ENCODE results near the gene NKAPD1.
"Not testable (repeated sequence)": the region's sequence is repeated elsewhere in the genome, so short reads cannot be mapped to it uniquely, and the experiment has no call there.

Gene NKAPD1

DNA sequence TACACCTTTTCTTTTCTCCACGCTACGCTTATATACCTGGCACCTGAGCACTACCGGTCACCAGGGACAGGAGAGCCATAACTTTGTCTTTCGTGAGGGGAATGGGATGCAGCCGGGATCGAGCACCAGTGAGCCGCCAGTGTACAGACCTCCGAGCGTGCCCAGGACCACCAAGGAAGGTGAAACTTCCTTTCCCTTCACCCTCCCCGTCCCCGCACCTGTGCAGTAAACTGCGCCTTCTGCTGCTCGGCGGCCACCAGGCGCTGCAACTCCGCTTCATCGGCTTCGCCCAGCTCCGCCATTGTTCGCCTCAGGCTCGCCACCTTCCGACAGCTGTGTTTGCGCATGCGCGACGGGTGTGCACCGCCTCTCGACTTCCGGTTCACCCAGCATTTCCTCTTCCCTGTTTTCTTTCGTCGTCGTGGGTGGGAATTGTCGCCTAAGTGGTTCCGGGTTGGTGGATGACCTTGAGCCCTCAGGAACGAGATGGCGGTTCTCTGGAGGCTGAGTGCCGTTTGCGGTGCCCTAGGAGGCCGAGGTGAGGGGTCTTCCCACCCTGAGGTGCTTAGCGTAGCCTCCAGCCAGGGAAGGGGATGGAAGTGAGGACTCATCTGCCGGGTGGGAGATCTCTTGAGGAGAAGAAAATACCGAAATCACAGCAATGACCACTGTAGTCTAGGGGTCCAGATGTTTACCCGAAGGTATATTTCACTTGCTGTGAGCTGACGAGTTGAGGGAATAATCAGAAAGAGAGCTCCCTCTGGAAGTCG is 12.5 kb downstream of the NKAPD1 start, which contains the start of the genes SDHD and TIMM8B:
SDHD (plus strand) TSS at position 452 of the 770 bp plus-strand sequence; CDS start at position 487, 35 bp downstream.
TIMM8B (minus strand) TSS at position 335 of the 770 bp plus-strand sequence; CDS start at position 302, 33 bp downstream.
- DNase-seq (ENCODE audit: low spot score) = peak; percentile 96

DNA sequence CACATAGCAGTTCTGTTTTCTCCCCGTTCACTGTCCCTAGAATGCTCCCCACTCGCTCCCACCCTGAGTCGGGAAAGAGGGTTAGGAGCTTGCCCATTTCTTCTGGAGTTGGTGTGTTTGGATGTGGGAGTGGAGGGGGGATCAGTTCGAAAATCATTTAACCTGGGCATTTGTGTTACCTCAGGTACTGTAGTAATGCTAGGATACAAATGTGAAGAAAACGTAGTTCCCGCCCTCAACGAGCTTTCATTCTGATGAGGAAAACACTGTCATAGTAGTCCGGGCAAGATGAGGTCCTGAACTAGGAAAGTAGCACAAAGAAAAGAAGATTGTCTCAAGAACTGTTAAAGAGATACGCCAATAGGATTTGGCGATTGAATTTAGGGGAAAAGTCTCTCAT is 13.1 kb downstream of the NKAPD1 start:
- no peak for DNase-seq (ENCODE audit: low spot score)

DNA sequence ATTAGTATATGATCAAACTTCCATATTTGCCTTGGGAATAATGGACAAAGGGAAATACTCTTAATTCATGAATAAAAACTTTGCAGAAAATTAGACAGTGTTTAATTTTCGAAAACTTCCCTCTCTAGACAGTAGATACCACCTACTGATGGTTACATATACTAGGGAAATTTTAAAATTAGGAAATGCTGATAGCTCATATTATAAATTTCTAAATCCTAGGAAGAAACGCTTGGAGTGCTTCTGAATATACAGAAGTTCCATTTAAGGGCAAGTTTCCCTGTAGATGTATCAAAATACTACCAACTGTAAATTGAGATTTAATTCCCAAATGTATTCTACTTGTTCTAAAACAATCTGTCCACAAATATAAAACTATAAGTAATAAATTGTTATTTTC is 21.2 kb downstream of the NKAPD1 start:
- DNase-seq (ENCODE audit: low spot score) = not testable (repeated sequence)

DNA sequence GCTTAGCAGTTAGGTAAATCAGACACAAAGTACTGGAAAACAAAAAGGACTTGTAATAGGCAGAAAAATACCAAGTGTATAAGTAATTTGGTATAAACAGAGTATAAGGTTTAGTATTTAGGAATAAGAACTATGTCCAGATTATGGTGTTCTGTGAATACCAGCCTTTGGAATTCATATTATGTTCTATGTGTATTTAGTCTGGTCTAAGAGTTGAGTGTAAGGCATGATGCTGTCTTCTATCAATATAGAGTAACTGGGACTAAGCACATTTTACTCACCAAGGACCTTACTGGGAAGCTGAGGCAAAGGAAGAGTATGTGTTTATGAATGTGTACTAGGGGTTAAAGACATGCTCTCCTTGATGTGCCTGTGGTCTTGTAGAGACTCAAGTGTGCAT is 22.1 kb downstream of the NKAPD1 start:
- no peak for DNase-seq (ENCODE audit: low spot score)

DNA sequence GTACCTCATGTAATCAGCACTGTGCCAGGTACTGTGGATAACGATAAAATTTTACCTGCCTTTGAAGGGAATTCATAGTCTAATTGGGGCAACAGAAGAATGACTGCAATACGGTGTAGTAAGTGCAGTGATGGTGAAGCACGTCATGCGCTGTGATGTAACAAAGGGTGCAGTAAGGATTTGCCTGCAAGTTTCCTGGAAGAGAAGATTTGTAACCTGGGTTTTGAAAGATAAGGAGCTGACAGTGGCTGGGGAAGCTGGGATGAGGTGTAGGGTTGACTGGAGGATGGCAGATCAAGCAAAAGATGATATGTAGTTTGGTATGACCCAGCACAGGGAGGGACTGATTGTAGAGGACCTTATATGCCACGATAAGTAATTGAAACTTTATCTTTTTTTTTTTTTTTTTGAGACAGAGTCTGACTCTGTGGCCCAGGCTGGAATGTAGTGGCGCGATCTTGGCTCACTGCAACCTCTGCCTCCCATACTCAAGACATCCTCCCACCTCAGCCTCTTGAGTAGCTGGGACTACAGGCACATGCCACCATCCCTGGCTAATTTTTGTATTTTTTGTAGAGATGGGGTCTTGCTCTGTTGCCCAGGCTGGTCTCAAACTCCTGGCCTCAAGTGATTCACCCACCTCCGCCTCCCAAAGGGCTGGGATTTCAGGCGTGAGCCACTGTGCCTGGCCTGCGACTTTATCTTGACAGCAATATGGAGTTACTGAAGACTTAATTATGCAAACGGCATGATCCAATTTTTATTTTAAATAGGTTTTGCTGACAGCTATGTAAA is 23.8 kb downstream of the NKAPD1 start:
- no peak for DNase-seq (ENCODE audit: low spot score)

DNA sequence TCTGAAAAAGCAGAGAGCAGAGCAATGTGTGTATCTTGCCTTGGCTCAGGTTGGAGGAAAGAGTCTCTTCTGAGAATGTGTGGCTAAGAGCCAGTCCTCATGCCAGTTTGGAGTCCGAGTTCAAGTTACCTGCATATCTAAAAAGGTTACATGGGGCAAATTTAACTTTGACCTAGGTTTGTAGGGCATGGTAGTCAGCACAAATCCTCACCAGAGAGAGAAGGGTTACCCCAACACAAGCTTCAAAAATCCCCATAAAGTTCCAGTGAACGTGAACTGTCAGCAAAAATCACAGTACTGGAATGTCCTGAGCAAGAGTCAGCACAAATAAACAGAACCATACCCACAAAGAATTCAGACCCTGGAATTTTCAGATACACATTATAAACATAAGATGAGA is 26.4 kb downstream of the NKAPD1 start:
- DNase-seq (ENCODE audit: low spot score) = no peak

DNA sequence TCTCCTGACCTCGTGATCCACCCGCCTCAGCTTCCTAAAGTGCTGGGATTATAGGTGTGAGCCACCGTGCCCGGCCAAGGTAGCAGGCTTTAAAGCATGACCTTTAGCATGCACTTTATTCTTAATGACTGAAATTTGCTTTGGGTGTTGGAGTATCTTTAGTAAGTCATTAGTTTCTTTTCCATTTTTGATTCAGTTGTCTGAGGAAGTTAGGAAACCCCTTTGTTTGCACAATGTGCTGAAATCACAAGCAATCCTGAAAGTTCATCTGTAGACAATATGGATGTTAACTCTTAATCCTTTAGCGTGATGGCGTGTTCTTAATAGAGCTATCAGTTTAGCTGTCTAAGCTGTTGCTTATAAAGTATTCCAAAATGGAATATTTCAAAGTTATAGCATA is 29.3 kb downstream of the NKAPD1 start:
- DNase-seq (ENCODE audit: low spot score) = no peak

DNA sequence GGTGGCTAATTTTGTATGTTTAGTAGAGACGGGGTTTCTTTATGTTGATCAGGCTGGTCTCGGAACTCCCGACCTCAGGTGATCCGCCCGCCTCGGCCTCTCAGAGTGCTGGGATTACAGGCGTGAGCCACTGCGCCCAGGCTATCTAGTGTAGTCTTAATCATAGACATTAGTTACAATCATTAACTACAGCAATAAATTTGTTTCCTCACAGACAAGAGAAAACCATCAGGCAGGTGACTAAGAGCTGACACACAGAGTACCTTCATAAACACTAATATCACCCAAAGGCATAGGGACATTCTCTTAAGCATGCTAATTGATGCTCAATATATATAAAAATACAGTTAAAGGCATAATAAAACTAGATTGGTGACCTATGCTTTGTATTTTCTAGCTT is 32.0 kb downstream of the NKAPD1 start:
- no peak for DNase-seq (ENCODE audit: low spot score)

DNA sequence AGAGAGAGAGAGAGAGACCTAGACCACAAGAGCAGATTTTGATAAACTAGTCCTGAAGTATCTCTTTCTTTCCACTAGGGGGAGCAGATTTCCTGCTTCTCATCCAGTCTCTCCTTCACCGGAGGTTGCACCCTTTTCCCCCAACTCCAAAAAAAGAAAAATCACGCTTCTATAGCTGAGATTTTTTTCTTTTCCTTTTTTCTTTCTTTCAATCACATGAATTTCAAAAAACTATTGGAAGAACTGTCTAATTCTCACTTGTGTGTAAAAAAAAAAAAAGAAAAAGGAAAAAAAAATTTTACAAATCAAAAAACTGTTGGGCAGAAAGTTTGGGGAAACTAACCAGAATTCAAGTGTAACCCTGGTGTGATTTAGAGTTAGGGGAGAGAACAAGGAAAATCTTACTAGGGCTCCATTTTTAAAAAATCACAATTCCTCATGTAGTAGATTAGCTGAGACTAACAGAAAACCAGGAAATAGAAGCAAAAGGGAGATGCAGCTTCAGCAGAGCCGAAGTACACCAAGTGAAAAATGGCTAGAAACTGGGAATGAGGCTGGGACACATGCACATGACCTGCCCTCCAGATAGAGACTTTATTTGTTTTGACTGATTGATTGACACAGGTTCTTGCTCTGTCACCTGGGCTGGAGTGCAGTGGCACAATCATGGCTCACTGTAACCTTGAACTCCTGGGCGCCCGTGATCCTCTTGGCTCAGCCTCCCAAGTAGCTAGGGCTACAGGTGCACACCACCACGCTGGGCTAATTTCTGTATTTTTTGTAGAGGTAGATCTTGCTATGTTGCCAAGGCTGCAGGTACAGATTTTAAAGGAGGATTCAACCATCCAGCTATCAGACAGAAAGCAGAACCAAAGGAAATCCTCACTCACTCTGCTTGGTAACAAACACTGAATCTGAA is 39.7 kb downstream of the NKAPD1 start:
- DNase-seq (ENCODE audit: low spot score) = peak; percentile 63

DNA sequence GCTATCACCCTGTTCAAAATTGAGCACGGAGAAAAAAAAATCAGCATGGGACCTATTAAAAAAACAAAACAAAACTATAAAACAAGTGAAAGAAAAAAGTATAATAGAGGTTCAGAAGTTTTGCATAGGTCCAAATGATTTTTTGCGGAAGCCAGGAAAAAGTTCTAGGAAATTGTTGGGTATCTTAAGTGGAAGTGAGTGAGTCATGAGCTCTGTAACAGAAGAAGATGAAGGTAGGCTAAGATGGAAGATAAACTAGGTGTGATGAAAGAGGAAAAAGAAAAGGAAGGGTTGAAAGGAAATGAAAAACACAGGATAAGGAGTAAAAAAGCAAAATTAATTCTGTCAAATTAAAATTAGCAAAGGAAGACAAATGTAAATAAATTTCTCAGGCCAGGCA is 40.4 kb downstream of the NKAPD1 start:
- no peak for DNase-seq (ENCODE audit: low spot score)

DNA sequence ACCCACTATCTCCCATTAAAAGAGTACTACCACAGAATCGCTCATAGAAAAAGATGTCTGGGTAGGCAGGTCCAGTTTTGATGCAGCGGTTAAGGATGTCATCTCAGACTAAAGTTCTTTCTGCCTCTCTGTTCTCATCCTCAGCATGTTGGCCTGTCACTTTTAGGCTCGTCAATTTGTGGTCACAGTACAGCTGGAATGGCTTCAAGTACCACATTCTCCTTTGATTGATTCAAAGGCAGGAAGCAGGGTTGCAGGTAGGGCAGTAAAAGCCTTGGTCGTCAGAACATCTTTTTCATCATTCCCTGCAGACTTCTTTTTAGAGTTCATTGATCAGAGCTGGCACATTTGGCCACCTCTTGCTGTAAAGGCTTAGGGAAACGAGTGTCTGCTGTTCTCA is 41.3 kb downstream of the NKAPD1 start:
- no peak for DNase-seq (ENCODE audit: low spot score)

DNA sequence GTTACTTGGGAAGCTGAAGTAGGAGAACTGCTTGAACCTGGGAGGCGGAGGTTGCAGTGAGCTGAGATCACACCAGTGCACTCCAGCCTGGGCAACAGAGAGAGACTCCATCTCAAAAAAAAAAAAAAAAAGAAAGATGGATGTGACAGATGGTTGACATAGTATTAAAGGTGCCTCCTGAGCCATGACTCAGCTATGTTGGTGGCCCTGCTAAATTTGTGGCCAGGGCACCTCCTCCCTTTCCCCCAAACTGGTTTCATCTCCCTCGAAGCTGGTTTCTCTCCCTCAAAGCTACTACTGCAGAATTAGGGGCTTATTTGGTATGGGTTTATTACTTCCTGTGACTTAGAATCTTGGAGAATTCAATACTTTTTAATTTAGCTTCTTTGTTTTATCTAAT is 44.1 kb downstream of the NKAPD1 start:
- DNase-seq (ENCODE audit: low spot score) = no peak

DNA sequence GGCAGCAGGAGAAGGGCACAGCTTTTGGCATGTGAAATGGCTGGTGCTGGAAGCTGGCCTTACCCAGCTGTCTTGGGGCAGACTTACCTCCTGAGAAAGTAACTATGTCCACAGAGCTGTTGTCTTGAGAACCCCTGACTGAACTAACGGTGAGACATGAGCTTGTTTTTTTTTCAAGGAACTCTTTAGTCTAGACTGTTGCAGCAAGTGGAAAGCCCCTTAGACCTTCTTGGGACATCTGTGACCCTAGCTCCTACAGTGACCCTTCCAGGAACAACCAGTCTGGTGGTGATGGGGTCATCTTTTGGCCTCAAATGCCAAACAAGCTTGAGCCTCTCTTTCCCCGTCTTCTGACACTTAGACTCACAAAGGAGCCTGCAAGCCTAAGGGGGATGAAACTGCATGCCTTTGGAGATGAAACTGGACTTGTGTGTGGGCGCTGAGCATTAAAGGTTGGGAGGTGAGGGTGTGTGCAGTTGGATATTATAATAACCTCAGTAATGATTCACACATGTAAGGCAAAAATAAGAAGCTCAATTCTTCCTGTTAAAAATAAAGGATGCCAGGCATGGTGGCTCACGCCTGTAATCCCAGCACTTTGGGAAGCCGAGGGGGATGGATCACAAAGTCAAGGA is 48.0 kb downstream of the NKAPD1 start:
- DNase-seq (ENCODE audit: low spot score) = no peak

DNA sequence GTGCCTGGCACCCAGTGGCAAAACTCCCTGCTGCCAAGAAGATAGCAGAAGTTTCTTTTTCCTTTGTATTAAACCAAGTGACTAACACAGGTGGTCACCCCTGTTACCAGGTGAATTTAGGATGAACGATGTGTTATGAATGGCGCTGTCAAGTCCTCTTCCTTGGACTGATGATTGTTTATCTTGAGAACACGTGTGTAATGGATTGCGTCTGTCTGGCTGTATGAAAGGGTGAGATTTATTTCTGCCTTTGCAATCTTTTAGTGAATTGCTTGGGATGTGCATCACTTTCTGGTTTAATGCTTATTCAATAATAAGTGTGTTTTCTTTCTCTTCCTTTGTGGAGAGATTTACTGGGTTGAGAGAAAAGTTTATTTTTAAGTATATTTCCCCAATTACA is 49.0 kb downstream of the NKAPD1 start:
- no peak for DNase-seq (ENCODE audit: low spot score)

DNA sequence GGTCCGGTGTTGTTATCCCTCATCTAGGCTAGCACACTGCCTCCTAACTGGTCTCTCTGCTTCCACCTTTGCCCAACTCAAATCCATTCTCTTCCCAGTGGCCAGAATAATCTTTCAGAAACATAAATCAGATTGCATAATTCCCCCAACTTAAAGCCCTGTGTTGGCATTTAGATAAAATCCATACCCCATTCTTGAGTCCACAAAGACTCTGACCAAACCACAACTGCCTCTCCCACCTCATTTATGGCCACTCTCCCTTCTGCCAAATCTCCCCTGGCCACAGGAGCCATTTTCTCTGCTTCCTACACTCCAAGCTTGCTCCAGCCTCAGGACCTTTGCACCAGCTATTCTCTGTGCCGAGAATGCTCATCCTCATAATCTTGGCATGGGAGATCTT is 53.0 kb downstream of the NKAPD1 start:
- DNase-seq (ENCODE audit: low spot score) = no peak

DNA sequence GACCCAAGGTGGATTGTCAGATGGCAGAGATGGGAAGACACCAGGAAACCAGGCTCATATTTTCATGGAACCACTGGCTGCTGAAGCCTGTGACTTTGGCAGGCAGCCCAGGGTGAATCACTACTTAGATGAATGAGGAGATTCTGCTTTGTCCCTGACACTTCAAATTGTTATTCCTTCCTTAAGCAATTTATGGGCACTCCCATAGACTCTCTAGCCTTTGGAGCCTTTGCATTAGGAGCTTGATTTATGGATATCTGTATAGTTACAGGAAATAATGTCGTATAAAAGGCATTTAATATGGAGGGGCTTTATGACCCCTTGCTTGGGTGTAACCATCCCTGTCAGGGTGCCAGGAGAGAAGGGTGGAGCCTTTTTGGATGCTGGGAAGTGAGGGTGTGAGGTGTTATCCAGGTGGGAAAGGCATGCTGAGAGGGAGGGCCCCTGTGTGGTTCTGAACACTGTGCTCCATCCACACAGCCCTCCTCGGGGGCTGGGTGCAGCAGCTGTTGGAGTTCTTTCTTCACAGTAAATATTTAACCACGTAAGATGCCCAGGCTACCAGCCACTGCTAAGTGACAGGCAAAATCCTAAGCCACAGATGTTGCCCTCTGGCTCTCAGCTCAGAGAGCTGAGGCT is 54.5 kb downstream of the NKAPD1 start:
- DNase-seq (ENCODE audit: low spot score) = peak; percentile 82

DNA sequence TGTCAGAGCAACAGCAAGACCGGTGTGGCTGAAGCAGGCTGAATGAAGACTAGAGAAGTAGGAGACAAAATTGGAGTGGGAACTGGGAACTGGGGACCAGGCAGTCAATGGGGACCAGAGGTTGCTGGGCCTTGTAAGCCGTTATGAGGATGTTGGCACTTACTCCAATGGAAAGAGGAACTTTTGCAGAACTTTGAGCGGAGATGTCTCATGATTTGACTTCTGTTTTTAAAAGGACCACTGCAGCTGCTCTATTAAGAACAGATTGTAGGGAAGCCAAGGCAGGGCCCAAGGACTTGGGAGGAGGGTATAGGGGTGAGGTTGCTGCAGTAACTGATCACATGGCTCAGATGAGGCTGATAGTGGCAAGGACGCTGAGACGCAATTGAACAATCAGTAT is 55.6 kb downstream of the NKAPD1 start:
- no peak for DNase-seq (ENCODE audit: low spot score)

DNA sequence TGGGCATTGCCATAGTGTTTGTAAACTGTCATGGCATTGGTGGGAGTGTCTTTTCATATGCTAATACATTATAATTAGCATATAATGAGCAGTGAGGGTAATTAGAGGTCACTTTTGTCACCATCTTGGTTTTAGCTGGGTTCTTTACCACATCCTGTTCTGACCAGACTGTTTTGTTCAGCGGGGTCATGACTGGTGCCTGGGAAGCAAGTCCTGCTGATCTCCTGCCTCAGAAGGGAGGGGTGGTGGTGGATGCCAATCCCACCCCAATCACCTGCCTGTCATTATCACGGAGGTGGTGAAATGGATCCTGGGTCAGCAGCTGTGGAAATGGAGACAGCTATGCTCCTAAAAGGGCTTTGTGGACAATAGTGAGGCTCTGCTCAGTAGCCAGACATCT is 58.6 kb downstream of the NKAPD1 start:
- DNase-seq (ENCODE audit: low spot score) = no peak

DNA sequence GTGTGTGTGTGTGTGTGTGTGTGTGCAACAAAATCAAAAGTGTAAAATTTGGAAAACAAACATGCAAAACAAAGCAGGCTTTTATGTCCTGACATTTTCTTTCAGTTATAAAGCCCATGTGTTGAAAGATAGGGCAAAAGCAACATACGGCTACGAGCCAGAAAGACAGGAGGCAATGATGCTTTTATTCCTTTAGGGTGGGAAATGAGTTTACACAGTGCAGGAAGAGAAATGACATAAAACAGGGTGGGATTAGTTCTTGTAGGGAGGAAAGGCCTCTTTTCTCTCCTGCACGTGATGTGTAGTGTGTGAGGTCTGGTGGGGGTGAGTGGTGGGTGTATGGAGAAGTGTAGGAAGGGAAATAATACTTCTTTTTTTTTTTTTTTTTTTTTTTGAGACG is 60.4 kb downstream of the NKAPD1 start:
- no peak for DNase-seq (ENCODE audit: low spot score)

Data from kidney capillary endothelial cell (primary cell).